CD14-positive monocyte (primary cell): ENCODE measurements around the gene SNIP1. TPM values are rescaled to one million over a fixed set of nuclear protein-coding genes. Genes with fewer than 3 reads are reported as not detected.
A peak's percentile ranks its signal among the peaks of the same experiment; 100 is the strongest.

Experiments used
- DNase-seq, 3 donors: peaks; one replicate each; pipeline ENCODE4 v3.0.0-alpha.2; 2011 to 2022
- H2AFZ ChIP-seq: 2 replicates; pipeline ENCODE4 v1.6.0; 2012; ENCODE audit warnings: mild to moderate bottlenecking, low read depth, low read length, inconsistent platforms; ENCODE audit not compliant: insufficient read depth, poor library complexity, severe bottlenecking
- H3K27ac ChIP-seq, 2 donors: 1 replicate in 1 of 2; 2 replicates in 1 of 2; pipeline ENCODE4 v1.5.1; 2012 to 2013; ENCODE audit warnings: low read length in 2 of 2, control low read depth in 1 of 2, inconsistent platforms in 1 of 2, low read depth in 1 of 2, mild to moderate bottlenecking in 1 of 2
- H3K27me3 ChIP-seq, 2 donors: one replicate each; pipeline versions ENCODE4 v1.6.0 to v1.6.1; 2011 to 2013; ENCODE audit warnings: low read length in 2 of 2; ENCODE audit not compliant: control insufficient read depth in 2 of 2, insufficient read depth in 2 of 2
- H3K36me3 ChIP-seq, 2 donors: replicated peaks in 1 of 2; 1 replicate in 1 of 2; 2 replicates in 1 of 2; pipeline versions ENCODE4 v1.5.1 to v1.6.1; 2012 to 2013; ENCODE audit warnings: low read length in 2 of 2, control low read depth in 1 of 2, inconsistent platforms in 1 of 2, mild to moderate bottlenecking in 1 of 2; ENCODE audit not compliant: insufficient read depth in 2 of 2, control insufficient read depth in 1 of 2
- H3K4me1 ChIP-seq, 2 donors: 1 replicate in 1 of 2; 2 replicates in 1 of 2; pipeline versions ENCODE4 v1.5.1 to v1.6.1; 2012 to 2013; ENCODE audit warnings: low read length in 2 of 2, control low read depth in 1 of 2, inconsistent platforms in 1 of 2, mild to moderate bottlenecking in 1 of 2, moderate library complexity in 1 of 2; ENCODE audit not compliant: insufficient read depth in 2 of 2, control insufficient read depth in 1 of 2
- H3K4me2 ChIP-seq: replicated peaks from 2 replicates; pipeline ENCODE3; 2012; ENCODE audit warnings: low read length, moderate library complexity, mild to moderate bottlenecking; ENCODE audit not compliant: poor library complexity, severe bottlenecking; ENCODE audit errors: extremely low read depth
- H3K4me3 ChIP-seq, 3 experiments: fragments of 200-600 bp in 1 of 3; sonication (generic) in 1 of 3; replicated peaks in 1 of 3; 1 replicate in 2 of 3; 2 replicates in 1 of 3; pipeline ENCODE4 v1.5.1; 2011 to 2013; ENCODE audit warnings: low read length in 3 of 3, mild to moderate bottlenecking in 3 of 3, control low read depth in 2 of 3, low read depth in 2 of 3, inconsistent platforms in 1 of 3, moderate library complexity in 1 of 3
- H3K79me2 ChIP-seq: 2 replicates; pipeline ENCODE4 v1.6.0; 2012; ENCODE audit warnings: mild to moderate bottlenecking, control low read depth, inconsistent platforms, low read length, moderate library complexity; ENCODE audit not compliant: insufficient read depth
- H3K9ac ChIP-seq: 2 replicates; pipeline ENCODE4 v1.6.0; 2017; ENCODE audit warnings: low read length, mild to moderate bottlenecking; ENCODE audit not compliant: insufficient read depth, poor library complexity, severe bottlenecking
- H3K9me3 ChIP-seq, 2 donors: replicated peaks in 1 of 2; 1 replicate in 1 of 2; 2 replicates in 1 of 2; pipeline versions ENCODE4 v1.5.1 to v1.6.1; 2012 to 2013; ENCODE audit warnings: low read length in 2 of 2, control low read depth in 1 of 2; ENCODE audit not compliant: control insufficient read depth in 1 of 2, insufficient read depth in 1 of 2
- H4K20me1 ChIP-seq: 2 replicates; pipeline ENCODE4 v1.6.0; 2012; ENCODE audit warnings: mild to moderate bottlenecking, low read length, control low read depth, moderate library complexity; ENCODE audit not compliant: insufficient read depth
- H3K27ac Mint-ChIP-seq, 7 donors: one replicate each; pipeline ENCODE4 v1.8.0; 2020; ENCODE audit warnings: mild to moderate bottlenecking in 7 of 7, mixed read lengths in 7 of 7, moderate library complexity in 6 of 7, inconsistent platforms in 2 of 7
- H3K27me3 Mint-ChIP-seq, 3 donors: one replicate each; pipeline ENCODE4 v1.8.0; 2021 to 2022; ENCODE audit warnings: low read depth in 3 of 3, mild to moderate bottlenecking in 3 of 3, mixed read lengths in 3 of 3, moderate library complexity in 3 of 3, inconsistent platforms in 1 of 3
- H3K36me3 Mint-ChIP-seq, 2 donors: one replicate each; pipeline ENCODE4 v1.8.0; 2020; ENCODE audit warnings: mixed read lengths in 2 of 2, inconsistent platforms in 1 of 2, mild to moderate bottlenecking in 1 of 2
- H3K4me1 Mint-ChIP-seq: one replicate; pipeline ENCODE4 v1.8.0; 2020; ENCODE audit warnings: mild to moderate bottlenecking, mixed read lengths
- H3K4me3 Mint-ChIP-seq, 2 donors: one replicate each; pipeline ENCODE4 v1.8.0; 2020; ENCODE audit warnings: mild to moderate bottlenecking in 2 of 2, mixed read lengths in 2 of 2, moderate library complexity in 1 of 2
- H3K9me3 Mint-ChIP-seq, 7 donors: one replicate each; pipeline ENCODE4 v1.8.0; 2020 to 2022; ENCODE audit warnings: mixed read lengths in 7 of 7, mild to moderate bottlenecking in 6 of 7, moderate library complexity in 6 of 7, inconsistent platforms in 2 of 7
- CTCF ChIP-seq: fragments of 200-600 bp; IDR thresholded peaks from one replicate; pipeline ENCODE4 v1.8.0; 2022; ENCODE audit warnings: antibody characterized with exemption, mild to moderate bottlenecking
- WGBS: methylation state at CpG from one replicate; pipeline ENCODE4 v1.1.5; 2013; ENCODE audit warnings: missing lambda C conversion rate; ENCODE audit not compliant: insufficient coverage; 5-methylcytosine and 5-hydroxymethylcytosine counted together
- intact Hi-C, 2 donors: fragments of 100-400 bp; cut with micrococcal nuclease; formaldehyde crosslinking; loops; one replicate each; pipeline versions ENCODE4 v1.15.0 to v1.15.1; 2023
- polyA plus RNA-seq, 3 donors: library from polyadenylated mRNA; depleted of rRNA in 1 of 3; unstranded in 2 of 3; stranded (reverse) in 1 of 3; fragments of 300-500 nt in 2 of 3; fragments of >200 nt in 1 of 3; fragmentation: Illumina TruSeq in 2 of 3; gene quantifications; 1 replicate in 2 of 3; 2 replicates in 1 of 3; pipeline ENCODE4 v1.2.3, GENCODE V29; 2012 to 2021

SNIP1 gene
- polyA plus RNA-seq, 3 donors = 1.6 to 6.8 (median 3.3) TPM

DNA sequence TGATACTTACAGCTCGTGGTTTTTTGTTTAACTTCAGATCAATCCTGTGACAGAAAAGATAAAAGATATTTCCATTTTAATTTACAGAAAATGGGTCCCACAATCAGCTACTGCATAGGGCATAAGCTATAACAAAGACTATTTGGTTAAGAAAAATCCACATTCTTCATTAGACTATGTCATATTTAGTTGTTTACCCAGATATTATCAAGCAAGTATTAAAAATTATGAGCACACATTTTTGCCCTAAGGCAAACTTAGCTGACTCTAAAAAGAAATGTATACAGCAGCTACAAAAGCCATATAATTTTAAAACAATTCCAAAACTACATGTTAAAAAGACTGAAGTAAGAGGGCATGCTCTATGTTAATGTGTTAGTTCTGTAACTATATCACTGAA lies 58.2 kb downstream of the SNIP1 start:
- Mint-ChIP-seq H3K4me3 (no peak overlapping the region), H3K9me3 (no peaks in the 10 kb centered on the region), H3K27ac (peak overlapping the region in 1 of 7 donors; percentile 32), H3K27me3 (no peaks in the 10 kb centered on the region), H3K4me1 (no peaks in the 10 kb centered on the region), H3K36me3 (peaks cover 54 to 85% of the 10 kb centered on the region in 2 donors)
- H3K27me3 ChIP-seq = no peaks in the 10 kb centered on the region
- DNase-seq = no peak
- no peaks in the 10 kb centered on the region for H4K20me1 ChIP-seq
- H3K79me2 ChIP-seq = peaks cover 7% of the 10 kb centered on the region
- H2AFZ ChIP-seq = no peak overlapping the region
- peaks cover 67 to 89% of the 10 kb centered on the region in 2 donors for H3K36me3 ChIP-seq
- H3K4me2 ChIP-seq = no peak overlapping the region
- no peak overlapping the region for H3K4me3 ChIP-seq
- no peak overlapping the region for H3K9ac ChIP-seq
- no CpG with 5 or more reads among the region's 1 CpG for whole genome bisulfite sequencing
- no peaks in the 10 kb centered on the region for H3K4me1 ChIP-seq
- H3K27ac ChIP-seq = no peak overlapping the region
- H3K9me3 ChIP-seq = no peaks in the 10 kb centered on the region
- intact Hi-C loops = no loop called here
- TF ChIP-seq CTCF = no peak

- intact Hi-C loops = no loop called here
- Histone ChIP-seq H4K20me1 (no peaks in the 10 kb centered on the region), H3K9me3 (no peaks in the 10 kb centered on the region), H3K36me3 (peaks cover 61 to 83% of the 10 kb centered on the region in 2 donors), H3K4me1 (no peaks in the 10 kb centered on the region), H3K27ac (no peak overlapping the region), H2AFZ (no peak overlapping the region), H3K27me3 (no peaks in the 10 kb centered on the region), H3K4me2 (no peak overlapping the region), H3K9ac (no peak overlapping the region), H3K79me2 (no peaks in the 10 kb centered on the region), H3K4me3 (no peak overlapping the region)
- no peaks in the 10 kb centered on the region for H3K27me3 Mint-ChIP-seq
- H3K9me3 Mint-ChIP-seq = no peaks in the 10 kb centered on the region
- no peak for DNase-seq
- H3K4me1 Mint-ChIP-seq = no peaks in the 10 kb centered on the region
- H3K4me3 Mint-ChIP-seq = no peak overlapping the region
- peak overlapping the region in 2 of 7 donors; percentile 27 to 47 for H3K27ac Mint-ChIP-seq
- H3K36me3 Mint-ChIP-seq = peaks cover 43 to 78% of the 10 kb centered on the region in 2 donors
- WGBS = no CpG with 5 or more reads among the region's 2 CpGs
- no peak for TF ChIP-seq CTCF
Measured at GRCh38 chr1:37493336-37494098, 60.6 kb downstream of the SNIP1 start.
